A549 treated with AZD2906 at 1 μM for 4 hours (cell line): Measurements from ENCODE around the gene MGST2. TPM values are rescaled to one million over a fixed set of nuclear protein-coding genes. Genes with fewer than 3 reads are reported as not detected.

Source experiments
- total RNA-seq: library from RNA; stranded (reverse); fragments of 200-300 nt; extraction: Qiagen RNA extraction; gene quantifications from 5 replicates; pipeline ENCODE4 v1.2.3, GENCODE V29; 2022

The MGST2 gene
- 44.5 to 52.6 TPM (median 49.1 TPM) in 5 replicates for total RNA-seq

GRCh38 chr4:139665690-139666529 is at the start of gene MGST2:
Gene MGST2 (plus strand): TSS chr4:139665819. CDS start chr4:139666020, 201 bp downstream.

Other genes with a start within 250 kb of the MGST2 start
- gene RAB33B, start 211.7 kb upstream of the MGST2 start, total RNA-seq: 1.7 to 2.9 TPM (median 2.4 TPM) in 5 replicates
- gene SETD7, start 109.6 kb upstream of the MGST2 start, total RNA-seq: 36.6 to 46.3 TPM (median 39.2 TPM) in 5 replicates